ENCODE data around the gene CACNG4. TPM values are rescaled to one million over a fixed set of nuclear protein-coding genes. Genes with fewer than 3 reads are reported as not detected.

CACNG4 gene
- polyA plus RNA-seq, 3 donors: not detected

DNA sequence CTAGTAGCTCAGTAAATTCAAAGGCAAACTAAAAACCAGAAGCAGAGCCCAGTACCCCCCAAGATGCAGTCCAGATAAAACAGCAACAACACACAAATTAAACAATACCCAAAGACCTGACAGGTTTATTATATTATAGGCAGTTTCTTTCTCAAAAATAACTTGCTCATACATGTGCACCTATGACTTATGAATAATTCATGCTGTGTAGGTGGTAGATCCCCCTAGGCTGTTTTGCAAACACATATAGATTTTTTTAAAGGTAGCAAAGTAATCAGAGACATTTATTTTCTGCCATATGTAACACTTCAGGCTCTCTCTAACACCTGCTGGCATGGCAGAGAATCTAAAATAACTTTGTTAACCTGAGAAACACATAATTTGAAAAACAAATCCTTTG lies 107.1 kb downstream of the CACNG4 start:
- no peaks in the 10 kb centered on the region for H3K9me3 Mint-ChIP-seq
- H3K27ac ChIP-seq (ENCODE audit: low read depth in 1 of 2, low read length in 2 of 2): no peak overlapping the region
- DNase-seq: no peak
- no peaks in the 10 kb centered on the region for H3K4me1 ChIP-seq (ENCODE audit: control insufficient read depth in 1 of 2, insufficient read depth in 2 of 2, low read length in 2 of 2)
- H3K4me3 Mint-ChIP-seq: no peak overlapping the region
- no peak overlapping the region for H3K4me2 ChIP-seq (replicated peaks; ENCODE audit: extremely low read depth, low read length, poor library complexity, severe bottlenecking)
- no peak overlapping the region for H3K4me3 ChIP-seq (replicated peaks in 1 of 3; ENCODE audit: low read depth in 2 of 3, low read length in 3 of 3)
- H3K9me3 ChIP-seq (replicated peaks in 1 of 2; ENCODE audit: control insufficient read depth in 1 of 2, insufficient read depth in 1 of 2, low read length in 2 of 2): no peaks in the 10 kb centered on the region
- no peaks in the 10 kb centered on the region for H3K27me3 ChIP-seq (ENCODE audit: control insufficient read depth in 2 of 2, insufficient read depth in 2 of 2, low read length in 2 of 2)
- peaks cover 37 to 48% of the 10 kb centered on the region in 2 donors for H3K36me3 Mint-ChIP-seq
- H3K4me1 Mint-ChIP-seq: no peaks in the 10 kb centered on the region
- intact Hi-C loops (cut with micrococcal nuclease): no loop called here
- H3K27ac Mint-ChIP-seq: no peak overlapping the region
- peaks cover 21% of the 10 kb centered on the region for H4K20me1 ChIP-seq (ENCODE audit: insufficient read depth, low read length)
- H3K36me3 ChIP-seq (replicated peaks in 1 of 2; ENCODE audit: control insufficient read depth in 1 of 2, insufficient read depth in 2 of 2, low read length in 2 of 2): peaks cover 35 to 56% of the 10 kb centered on the region in 2 donors
- H3K27me3 Mint-ChIP-seq (ENCODE audit: low read depth in 3 of 3): no peaks in the 10 kb centered on the region
- H3K79me2 ChIP-seq (ENCODE audit: insufficient read depth, low read length): no peaks in the 10 kb centered on the region
- no peak overlapping the region for H2AFZ ChIP-seq (ENCODE audit: insufficient read depth, low read depth, low read length, poor library complexity, severe bottlenecking)
- H3K9ac ChIP-seq (ENCODE audit: insufficient read depth, low read length, poor library complexity, severe bottlenecking): no peak overlapping the region
- TF ChIP-seq, protein P1, sequence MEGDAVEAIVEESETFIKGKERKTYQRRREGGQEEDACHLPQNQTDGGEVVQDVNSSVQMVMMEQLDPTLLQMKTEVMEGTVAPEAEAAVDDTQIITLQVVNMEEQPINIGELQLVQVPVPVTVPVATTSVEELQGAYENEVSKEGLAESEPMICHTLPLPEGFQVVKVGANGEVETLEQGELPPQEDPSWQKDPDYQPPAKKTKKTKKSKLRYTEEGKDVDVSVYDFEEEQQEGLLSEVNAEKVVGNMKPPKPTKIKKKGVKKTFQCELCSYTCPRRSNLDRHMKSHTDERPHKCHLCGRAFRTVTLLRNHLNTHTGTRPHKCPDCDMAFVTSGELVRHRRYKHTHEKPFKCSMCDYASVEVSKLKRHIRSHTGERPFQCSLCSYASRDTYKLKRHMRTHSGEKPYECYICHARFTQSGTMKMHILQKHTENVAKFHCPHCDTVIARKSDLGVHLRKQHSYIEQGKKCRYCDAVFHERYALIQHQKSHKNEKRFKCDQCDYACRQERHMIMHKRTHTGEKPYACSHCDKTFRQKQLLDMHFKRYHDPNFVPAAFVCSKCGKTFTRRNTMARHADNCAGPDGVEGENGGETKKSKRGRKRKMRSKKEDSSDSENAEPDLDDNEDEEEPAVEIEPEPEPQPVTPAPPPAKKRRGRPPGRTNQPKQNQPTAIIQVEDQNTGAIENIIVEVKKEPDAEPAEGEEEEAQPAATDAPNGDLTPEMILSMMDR (IDR thresholded peaks at IDR 0.05): no peak

DNA sequence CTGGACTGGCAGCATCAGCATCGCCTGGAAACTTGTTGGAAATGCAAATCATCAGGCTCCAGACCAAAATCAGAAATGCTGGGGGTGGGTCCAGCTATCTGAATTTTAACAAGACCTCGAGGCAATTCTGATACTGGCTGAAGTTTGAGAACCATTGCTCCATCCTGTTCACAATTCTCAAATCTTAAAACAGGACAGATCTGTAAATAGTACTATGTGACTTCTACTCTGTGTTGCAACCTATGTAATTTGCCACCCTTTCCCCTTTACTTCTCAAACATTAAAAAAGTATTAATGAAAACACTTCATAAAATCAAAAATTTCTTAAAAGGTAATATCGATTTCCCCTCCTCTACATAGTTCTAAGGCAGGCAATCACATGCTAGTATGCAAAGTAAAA lies 108.4 kb downstream of the CACNG4 start:
- H3K9me3 Mint-ChIP-seq: no peaks in the 10 kb centered on the region
- Histone ChIP-seq H3K9me3 (replicated peaks in 1 of 2; ENCODE audit: control insufficient read depth in 1 of 2, insufficient read depth in 1 of 2, low read length in 2 of 2) (no peaks in the 10 kb centered on the region), H3K4me2 (replicated peaks; ENCODE audit: extremely low read depth, low read length, poor library complexity, severe bottlenecking) (no peak overlapping the region), H3K9ac (ENCODE audit: insufficient read depth, low read length, poor library complexity, severe bottlenecking) (no peak overlapping the region), H2AFZ (ENCODE audit: insufficient read depth, low read depth, low read length, poor library complexity, severe bottlenecking) (no peak overlapping the region), H3K27me3 (ENCODE audit: control insufficient read depth in 2 of 2, insufficient read depth in 2 of 2, low read length in 2 of 2) (no peaks in the 10 kb centered on the region), H3K27ac (ENCODE audit: low read depth in 1 of 2, low read length in 2 of 2) (no peak overlapping the region), H3K36me3 (replicated peaks in 1 of 2; ENCODE audit: control insufficient read depth in 1 of 2, insufficient read depth in 2 of 2, low read length in 2 of 2) (peaks cover 46 to 68% of the 10 kb centered on the region in 2 donors), H3K4me3 (replicated peaks in 1 of 3; ENCODE audit: low read depth in 2 of 3, low read length in 3 of 3) (no peak overlapping the region), H3K4me1 (ENCODE audit: control insufficient read depth in 1 of 2, insufficient read depth in 2 of 2, low read length in 2 of 2) (no peaks in the 10 kb centered on the region), H3K79me2 (ENCODE audit: insufficient read depth, low read length) (no peaks in the 10 kb centered on the region), H4K20me1 (ENCODE audit: insufficient read depth, low read length) (peaks cover 31% of the 10 kb centered on the region)
- no peaks in the 10 kb centered on the region for H3K4me1 Mint-ChIP-seq
- intact Hi-C loops (cut with micrococcal nuclease): no loop called here
- H3K27me3 Mint-ChIP-seq (ENCODE audit: low read depth in 3 of 3): no peaks in the 10 kb centered on the region
- TF ChIP-seq, protein P1 (IDR thresholded peaks at IDR 0.05): no peak
- no peak for DNase-seq
- peaks cover 45 to 54% of the 10 kb centered on the region in 2 donors for H3K36me3 Mint-ChIP-seq
- H3K27ac Mint-ChIP-seq: peak overlapping the region in 1 of 7 donors; percentile 45
- no CpG with 5 or more reads among the region's 3 CpGs for WGBS (ENCODE audit: insufficient coverage)
- H3K4me3 Mint-ChIP-seq: no peak overlapping the region

Measured in CD14-positive monocyte (primary cell).